Measurements from ENCODE around the gene GRM4. TPM values are rescaled to one million over a fixed set of nuclear protein-coding genes. Genes with fewer than 3 reads are reported as not detected.

The GRM4 gene
- total and polyA plus RNA-seq, 4 donors: not detected

DNA sequence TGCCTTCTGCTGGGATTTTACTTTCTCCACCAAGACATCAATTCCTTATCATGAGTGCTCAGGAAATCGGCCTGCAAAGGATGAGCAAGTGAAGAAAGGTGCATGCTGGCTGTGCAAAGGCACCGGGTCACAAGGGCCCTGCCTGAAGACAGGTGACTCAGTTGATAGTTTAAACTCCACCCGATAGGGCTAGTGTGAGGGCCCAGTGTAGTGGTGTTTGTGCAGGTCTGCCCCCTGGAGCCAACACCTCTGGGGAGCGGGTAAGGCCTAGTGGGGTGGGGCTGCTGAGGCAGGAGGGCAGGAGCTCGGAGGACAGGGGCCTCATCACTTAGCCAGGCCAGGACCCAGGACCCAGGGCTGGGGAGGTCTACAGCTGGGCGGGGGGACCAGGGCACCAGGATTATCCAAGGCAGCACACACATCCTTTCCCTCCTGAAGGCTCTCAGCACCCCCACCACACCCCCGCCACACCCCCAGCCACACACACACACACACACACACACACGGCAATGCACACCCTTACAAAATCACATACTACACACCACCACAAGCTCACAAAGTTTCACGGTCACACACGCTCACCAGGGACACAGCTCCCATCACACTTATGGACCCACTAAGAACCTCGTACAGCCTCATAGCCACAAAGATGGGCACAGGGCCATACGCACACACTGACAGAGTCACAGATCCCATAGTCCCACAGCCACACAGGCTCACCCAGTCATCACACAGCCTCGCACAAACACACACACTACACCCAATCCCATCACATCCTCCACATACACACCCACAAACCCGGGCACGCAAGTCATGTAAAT, 75.4 kb downstream of the GRM4 start:
- no peak overlapping the region for H3K4me3 ChIP-seq (ENCODE audit: low read depth in 1 of 3, low read length in 3 of 3)
- no peak overlapping the region for H3K9ac ChIP-seq (ENCODE audit: low read depth in 1 of 2, low read length in 2 of 2)
- TF ChIP-seq SP1 (IDR thresholded peaks at IDR 0.05): no peak
- TF ChIP-seq, protein P1, sequence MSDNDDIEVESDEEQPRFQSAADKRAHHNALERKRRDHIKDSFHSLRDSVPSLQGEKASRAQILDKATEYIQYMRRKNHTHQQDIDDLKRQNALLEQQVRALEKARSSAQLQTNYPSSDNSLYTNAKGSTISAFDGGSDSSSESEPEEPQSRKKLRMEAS (IDR thresholded peaks at IDR 0.05): no peak
- TF ChIP-seq FOXA2 (IDR thresholded peaks at IDR 0.05): no peak
- no peak for TF ChIP-seq EGR1 (IDR thresholded peaks at IDR 0.05; ENCODE audit: low read depth in 2 of 2)
- TF ChIP-seq, protein P2, sequence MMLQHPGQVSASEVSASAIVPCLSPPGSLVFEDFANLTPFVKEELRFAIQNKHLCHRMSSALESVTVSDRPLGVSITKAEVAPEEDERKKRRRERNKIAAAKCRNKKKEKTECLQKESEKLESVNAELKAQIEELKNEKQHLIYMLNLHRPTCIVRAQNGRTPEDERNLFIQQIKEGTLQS (IDR thresholded peaks at IDR 0.05): no peak
- peaks cover 0 to 4% (median 0%) of the 10 kb centered on the region in 4 donors for H3K27me3 ChIP-seq (ENCODE audit: control insufficient read depth in 4 of 4, insufficient read depth in 4 of 4, low read length in 3 of 4)
- H3K9me3 ChIP-seq (ENCODE audit: control insufficient read depth in 4 of 4, low read length in 3 of 4): no peaks in the 10 kb centered on the region
- no peaks in the 10 kb centered on the region for H3K36me3 ChIP-seq (ENCODE audit: control insufficient read depth in 4 of 4, insufficient read depth in 3 of 4, low read depth in 1 of 4, low read length in 3 of 4)
- DNase-seq (ENCODE audit: low spot score): no peak
- H3K27ac ChIP-seq (ENCODE audit: low read depth in 1 of 2, low read length in 2 of 2): no peak overlapping the region
- H3K4me1 ChIP-seq (ENCODE audit: control insufficient read depth in 4 of 4, insufficient read depth in 4 of 4, low read length in 3 of 4): no peaks in the 10 kb centered on the region
- 86% methylated on average over 15 of the region's 15 CpGs for WGBS

DNA sequence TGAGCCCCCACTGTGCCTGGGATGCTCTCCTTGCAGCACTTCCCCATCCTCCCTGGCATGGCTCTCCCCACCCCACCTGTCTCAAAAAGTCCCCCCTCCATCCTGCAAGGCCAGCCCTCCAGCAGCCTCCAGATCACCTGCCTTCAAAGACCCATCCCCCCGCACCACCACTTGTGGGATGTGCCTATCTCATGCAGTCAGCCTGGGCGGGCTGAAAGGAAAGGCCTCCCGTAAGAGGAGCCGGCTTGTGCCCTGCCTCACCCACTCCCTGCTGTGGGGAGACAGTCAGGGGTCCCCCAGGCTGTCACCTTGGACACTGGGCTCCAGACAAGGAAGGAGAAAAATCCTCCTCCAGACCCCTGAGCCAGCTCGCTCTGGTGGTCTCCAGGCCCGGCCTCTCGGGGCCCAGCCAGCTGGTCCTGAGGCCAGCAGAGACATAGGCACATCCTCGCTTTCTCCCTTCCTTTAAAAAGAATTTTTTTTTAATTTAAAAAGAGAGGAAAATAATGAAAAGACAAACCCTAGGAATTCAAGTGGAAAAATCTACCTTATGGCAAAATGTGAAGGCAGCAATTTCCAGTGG, 77.3 kb downstream of the GRM4 start:
- WGBS: 64% methylated on average over 8 of the region's 8 CpGs
- no peaks in the 10 kb centered on the region for H3K36me3 ChIP-seq (ENCODE audit: control insufficient read depth in 4 of 4, insufficient read depth in 3 of 4, low read depth in 1 of 4, low read length in 3 of 4)
- H3K4me3 ChIP-seq (ENCODE audit: low read depth in 1 of 3, low read length in 3 of 3): no peak overlapping the region
- H3K9me3 ChIP-seq (ENCODE audit: control insufficient read depth in 4 of 4, low read length in 3 of 4): no peaks in the 10 kb centered on the region
- no peak for DNase-seq (ENCODE audit: low spot score)
- no peaks in the 10 kb centered on the region for H3K4me1 ChIP-seq (ENCODE audit: control insufficient read depth in 4 of 4, insufficient read depth in 4 of 4, low read length in 3 of 4)
- no peak overlapping the region for H3K27ac ChIP-seq (ENCODE audit: low read depth in 1 of 2, low read length in 2 of 2)
- peaks cover 0 to 9% (median 0%) of the 10 kb centered on the region in 4 donors for H3K27me3 ChIP-seq (ENCODE audit: control insufficient read depth in 4 of 4, insufficient read depth in 4 of 4, low read length in 3 of 4)
- TF ChIP-seq FOXA2 (IDR thresholded peaks at IDR 0.05): no peak
- TF ChIP-seq NR2F2 (IDR thresholded peaks at IDR 0.05): no peak
- TF ChIP-seq, protein P3, sequence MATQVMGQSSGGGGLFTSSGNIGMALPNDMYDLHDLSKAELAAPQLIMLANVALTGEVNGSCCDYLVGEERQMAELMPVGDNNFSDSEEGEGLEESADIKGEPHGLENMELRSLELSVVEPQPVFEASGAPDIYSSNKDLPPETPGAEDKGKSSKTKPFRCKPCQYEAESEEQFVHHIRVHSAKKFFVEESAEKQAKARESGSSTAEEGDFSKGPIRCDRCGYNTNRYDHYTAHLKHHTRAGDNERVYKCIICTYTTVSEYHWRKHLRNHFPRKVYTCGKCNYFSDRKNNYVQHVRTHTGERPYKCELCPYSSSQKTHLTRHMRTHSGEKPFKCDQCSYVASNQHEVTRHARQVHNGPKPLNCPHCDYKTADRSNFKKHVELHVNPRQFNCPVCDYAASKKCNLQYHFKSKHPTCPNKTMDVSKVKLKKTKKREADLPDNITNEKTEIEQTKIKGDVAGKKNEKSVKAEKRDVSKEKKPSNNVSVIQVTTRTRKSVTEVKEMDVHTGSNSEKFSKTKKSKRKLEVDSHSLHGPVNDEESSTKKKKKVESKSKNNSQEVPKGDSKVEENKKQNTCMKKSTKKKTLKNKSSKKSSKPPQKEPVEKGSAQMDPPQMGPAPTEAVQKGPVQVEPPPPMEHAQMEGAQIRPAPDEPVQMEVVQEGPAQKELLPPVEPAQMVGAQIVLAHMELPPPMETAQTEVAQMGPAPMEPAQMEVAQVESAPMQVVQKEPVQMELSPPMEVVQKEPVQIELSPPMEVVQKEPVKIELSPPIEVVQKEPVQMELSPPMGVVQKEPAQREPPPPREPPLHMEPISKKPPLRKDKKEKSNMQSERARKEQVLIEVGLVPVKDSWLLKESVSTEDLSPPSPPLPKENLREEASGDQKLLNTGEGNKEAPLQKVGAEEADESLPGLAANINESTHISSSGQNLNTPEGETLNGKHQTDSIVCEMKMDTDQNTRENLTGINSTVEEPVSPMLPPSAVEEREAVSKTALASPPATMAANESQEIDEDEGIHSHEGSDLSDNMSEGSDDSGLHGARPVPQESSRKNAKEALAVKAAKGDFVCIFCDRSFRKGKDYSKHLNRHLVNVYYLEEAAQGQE (IDR thresholded peaks at IDR 0.05): no peak
- TF ChIP-seq, protein P1 (IDR thresholded peaks at IDR 0.05): no peak
- TF ChIP-seq GABPA (IDR thresholded peaks at IDR 0.05 in 1 of 2, conservative IDR thresholded peaks at IDR 0.05 in 1 of 2): no peak
- TF ChIP-seq, protein P2 (IDR thresholded peaks at IDR 0.05): no peak
- no peak for TF ChIP-seq JUND (IDR thresholded peaks at IDR 0.05)
- TF ChIP-seq FOXA1 (IDR thresholded peaks at IDR 0.05): no peak
- no peak for TF ChIP-seq TAF1 (conservative IDR thresholded peaks at IDR 0.05)
- no peak for TF ChIP-seq HNF4A (conservative IDR thresholded peaks at IDR 0.05)
- TF ChIP-seq, protein P4, sequence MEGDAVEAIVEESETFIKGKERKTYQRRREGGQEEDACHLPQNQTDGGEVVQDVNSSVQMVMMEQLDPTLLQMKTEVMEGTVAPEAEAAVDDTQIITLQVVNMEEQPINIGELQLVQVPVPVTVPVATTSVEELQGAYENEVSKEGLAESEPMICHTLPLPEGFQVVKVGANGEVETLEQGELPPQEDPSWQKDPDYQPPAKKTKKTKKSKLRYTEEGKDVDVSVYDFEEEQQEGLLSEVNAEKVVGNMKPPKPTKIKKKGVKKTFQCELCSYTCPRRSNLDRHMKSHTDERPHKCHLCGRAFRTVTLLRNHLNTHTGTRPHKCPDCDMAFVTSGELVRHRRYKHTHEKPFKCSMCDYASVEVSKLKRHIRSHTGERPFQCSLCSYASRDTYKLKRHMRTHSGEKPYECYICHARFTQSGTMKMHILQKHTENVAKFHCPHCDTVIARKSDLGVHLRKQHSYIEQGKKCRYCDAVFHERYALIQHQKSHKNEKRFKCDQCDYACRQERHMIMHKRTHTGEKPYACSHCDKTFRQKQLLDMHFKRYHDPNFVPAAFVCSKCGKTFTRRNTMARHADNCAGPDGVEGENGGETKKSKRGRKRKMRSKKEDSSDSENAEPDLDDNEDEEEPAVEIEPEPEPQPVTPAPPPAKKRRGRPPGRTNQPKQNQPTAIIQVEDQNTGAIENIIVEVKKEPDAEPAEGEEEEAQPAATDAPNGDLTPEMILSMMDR (IDR thresholded peaks at IDR 0.05; ENCODE audit: low read depth, low read length, missing input control): no peak
- no peak for TF ChIP-seq RXRA (IDR thresholded peaks at IDR 0.05)
- TF ChIP-seq, protein P5, sequence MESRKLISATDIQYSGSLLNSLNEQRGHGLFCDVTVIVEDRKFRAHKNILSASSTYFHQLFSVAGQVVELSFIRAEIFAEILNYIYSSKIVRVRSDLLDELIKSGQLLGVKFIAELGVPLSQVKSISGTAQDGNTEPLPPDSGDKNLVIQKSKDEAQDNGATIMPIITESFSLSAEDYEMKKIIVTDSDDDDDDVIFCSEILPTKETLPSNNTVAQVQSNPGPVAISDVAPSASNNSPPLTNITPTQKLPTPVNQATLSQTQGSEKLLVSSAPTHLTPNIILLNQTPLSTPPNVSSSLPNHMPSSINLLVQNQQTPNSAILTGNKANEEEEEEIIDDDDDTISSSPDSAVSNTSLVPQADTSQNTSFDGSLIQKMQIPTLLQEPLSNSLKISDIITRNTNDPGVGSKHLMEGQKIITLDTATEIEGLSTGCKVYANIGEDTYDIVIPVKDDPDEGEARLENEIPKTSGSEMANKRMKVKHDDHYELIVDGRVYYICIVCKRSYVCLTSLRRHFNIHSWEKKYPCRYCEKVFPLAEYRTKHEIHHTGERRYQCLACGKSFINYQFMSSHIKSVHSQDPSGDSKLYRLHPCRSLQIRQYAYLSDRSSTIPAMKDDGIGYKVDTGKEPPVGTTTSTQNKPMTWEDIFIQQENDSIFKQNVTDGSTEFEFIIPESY (IDR thresholded peaks at IDR 0.05): no peak
- no peak overlapping the region for H3K9ac ChIP-seq (ENCODE audit: low read depth in 1 of 2, low read length in 2 of 2)
